GM12878 (cell line): ENCODE results near the gene EPHA7.

Source experiments
- KDM1A ChIP-seq: fragments of 200-600 bp; sonication (generic); IDR thresholded peaks from 2 replicates; pipeline ENCODE4 v1.6.1; 2016; ENCODE audit warnings: borderline replicate concordance
- TF ChIP-seq, protein P1 (sequence below), 3 experiments: IDR thresholded peaks in 2 of 3; conservative IDR thresholded peaks in 1 of 3; 2 replicates each; pipeline ENCODE4 v1.5.1; 2011; ENCODE audit warnings: low read depth in 3 of 3, low read length in 3 of 3, mild to moderate bottlenecking in 3 of 3, control low read depth in 2 of 3, moderate library complexity in 2 of 3, inconsistent platforms in 1 of 3, mixed read lengths in 1 of 3; ENCODE audit not compliant: control insufficient read depth in 2 of 3, insufficient read depth in 1 of 3; ENCODE audit errors: extremely low read depth in 1 of 3

DNA sequence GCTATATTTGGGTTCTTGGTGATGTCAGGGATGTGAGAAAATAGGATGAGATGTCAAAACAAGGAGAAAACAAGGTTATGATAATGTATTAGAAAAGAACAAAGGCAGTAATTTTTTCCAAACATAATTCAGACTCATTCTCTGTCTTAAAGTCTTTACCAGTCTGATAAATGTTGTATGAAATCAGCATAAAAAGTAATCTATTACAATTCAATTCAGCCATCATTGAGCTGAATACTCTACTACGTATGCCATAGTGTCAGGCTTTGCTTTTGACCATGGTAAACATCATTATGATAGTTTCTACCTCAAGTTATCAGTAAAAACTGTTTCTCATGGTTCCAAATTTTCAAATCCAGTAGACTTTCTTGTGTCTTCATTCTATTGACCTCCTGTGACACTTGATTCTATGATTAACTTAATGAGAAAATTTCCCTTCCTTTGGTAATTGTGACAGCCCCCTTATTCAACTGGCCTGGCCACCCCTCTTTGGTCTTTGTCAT, 75.0 kb downstream of the EPHA7 start:
- no peak for TF ChIP-seq KDM1A
- TF ChIP-seq, protein P1, sequence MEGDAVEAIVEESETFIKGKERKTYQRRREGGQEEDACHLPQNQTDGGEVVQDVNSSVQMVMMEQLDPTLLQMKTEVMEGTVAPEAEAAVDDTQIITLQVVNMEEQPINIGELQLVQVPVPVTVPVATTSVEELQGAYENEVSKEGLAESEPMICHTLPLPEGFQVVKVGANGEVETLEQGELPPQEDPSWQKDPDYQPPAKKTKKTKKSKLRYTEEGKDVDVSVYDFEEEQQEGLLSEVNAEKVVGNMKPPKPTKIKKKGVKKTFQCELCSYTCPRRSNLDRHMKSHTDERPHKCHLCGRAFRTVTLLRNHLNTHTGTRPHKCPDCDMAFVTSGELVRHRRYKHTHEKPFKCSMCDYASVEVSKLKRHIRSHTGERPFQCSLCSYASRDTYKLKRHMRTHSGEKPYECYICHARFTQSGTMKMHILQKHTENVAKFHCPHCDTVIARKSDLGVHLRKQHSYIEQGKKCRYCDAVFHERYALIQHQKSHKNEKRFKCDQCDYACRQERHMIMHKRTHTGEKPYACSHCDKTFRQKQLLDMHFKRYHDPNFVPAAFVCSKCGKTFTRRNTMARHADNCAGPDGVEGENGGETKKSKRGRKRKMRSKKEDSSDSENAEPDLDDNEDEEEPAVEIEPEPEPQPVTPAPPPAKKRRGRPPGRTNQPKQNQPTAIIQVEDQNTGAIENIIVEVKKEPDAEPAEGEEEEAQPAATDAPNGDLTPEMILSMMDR (IDR thresholded peaks at IDR 0.05 in 2 of 3, conservative IDR thresholded peaks at IDR 0.05 in 1 of 3; ENCODE audit: control insufficient read depth in 2 of 3, extremely low read depth in 1 of 3, insufficient read depth in 1 of 3, low read depth in 3 of 3, low read length in 3 of 3) = no peak
